Thoracic aorta (tissue), 2 donors: ENCODE results near the gene SMOC2. TPM values are rescaled to one million over a fixed set of nuclear protein-coding genes. Genes with fewer than 3 reads are reported as not detected.

Source experiments
- ATAC-seq: fragments of 150-250 bp; one replicate; pipeline ENCODE4 v1.8.0; 2017; ENCODE audit warnings: low read depth; ENCODE audit not compliant: insufficient number of reproducible peaks, low FRiP score
- DNase-seq: peaks from one replicate; pipeline ENCODE4 v3.0.0-alpha.2; 2020; ENCODE audit warnings: low spot score
- H3K27ac ChIP-seq, 2 donors: fragments of 200-600 bp; sonication (generic); 1 replicate in 1 of 2; 2 replicates in 1 of 2; pipeline ENCODE4 v1.5.1; 2016; ENCODE audit warnings: mild to moderate bottlenecking in 2 of 2, moderate library complexity in 2 of 2
- H3K27me3 ChIP-seq: fragments of 200-600 bp; sonication (generic); replicated peaks from 2 replicates; pipeline ENCODE4 v1.6.0; 2016; ENCODE audit warnings: mild to moderate bottlenecking; ENCODE audit not compliant: insufficient read depth
- H3K36me3 ChIP-seq: fragments of 200-600 bp; sonication (generic); one replicate; pipeline ENCODE4 v1.5.1; 2016
- H3K4me1 ChIP-seq, 2 donors: fragments of 200-600 bp; sonication (generic); 1 replicate in 1 of 2; 2 replicates in 1 of 2; pipeline versions ENCODE4 v1.5.1 to v1.6.0; 2016; ENCODE audit warnings: low read depth in 2 of 2, mild to moderate bottlenecking in 1 of 2; ENCODE audit not compliant: control insufficient read depth in 1 of 2
- H3K4me3 ChIP-seq: fragments of 200-600 bp; sonication (generic); 2 replicates; pipeline ENCODE4 v1.5.1; 2016; ENCODE audit warnings: mild to moderate bottlenecking
- H3K9me3 ChIP-seq: fragments of 200-600 bp; sonication (generic); 2 replicates; pipeline ENCODE4 v1.5.1; 2016
- CTCF ChIP-seq: fragments of 200-600 bp; sonication (generic); IDR thresholded peaks from one replicate; pipeline ENCODE4 v1.5.1; 2019; ENCODE audit warnings: antibody characterized with exemption
- total RNA-seq, 2 donors: library from RNA; depleted of rRNA; stranded (reverse); fragments of >200 nt; gene quantifications; one replicate each; pipeline versions ENCODE4 v1.1.0 to v1.2.3, GENCODE V29; 2016

The SMOC2 gene
- total RNA-seq, 2 donors from 2014 or later = 334 to 424 TPM

- TF ChIP-seq CTCF = no peak
- no peak overlapping the region for H3K27ac ChIP-seq
- no peaks in the 10 kb centered on the region for H3K27me3 ChIP-seq
- H3K4me3 ChIP-seq = no peak overlapping the region
- ATAC-seq (no peak), DNase-seq (no peak)
- H3K36me3 ChIP-seq = no peaks in the 10 kb centered on the region
- peaks cover 0 to 5% of the 10 kb centered on the region in 2 donors for H3K4me1 ChIP-seq
- no peaks in the 10 kb centered on the region for H3K9me3 ChIP-seq
Observed at GRCh38 chr6:168479421-168479820, 38.4 kb downstream of the SMOC2 start.

- no peak overlapping the region for H3K27ac ChIP-seq
- no peak overlapping the region for H3K4me3 ChIP-seq
- H3K27me3 ChIP-seq = no peaks in the 10 kb centered on the region
- DNase-seq = no peak
- no peak for ATAC-seq
- H3K9me3 ChIP-seq = no peaks in the 10 kb centered on the region
- peaks cover 0 to 7% of the 10 kb centered on the region in 2 donors for H3K4me1 ChIP-seq
- TF ChIP-seq CTCF = no peak
- H3K36me3 ChIP-seq = no peaks in the 10 kb centered on the region
Observed at GRCh38 chr6:168480481-168480880, 39.5 kb downstream of the SMOC2 start.

GRCh38 chr6:168485818-168486217 lies 44.8 kb downstream of the SMOC2 start:
- Histone ChIP-seq H3K36me3 (no peaks in the 10 kb centered on the region), H3K27ac (no peak overlapping the region), H3K4me3 (no peak overlapping the region), H3K27me3 (no peaks in the 10 kb centered on the region), H3K9me3 (no peaks in the 10 kb centered on the region), H3K4me1 (peaks cover 0 to 12% of the 10 kb centered on the region in 2 donors)
- TF ChIP-seq CTCF = no peak
- ATAC-seq = no peak
- no peak for DNase-seq

GRCh38 chr6:168490757-168491156 lies 49.8 kb downstream of the SMOC2 start:
- H3K27me3 ChIP-seq = no peaks in the 10 kb centered on the region
- peaks cover 0 to 18% of the 10 kb centered on the region in 2 donors for H3K4me1 ChIP-seq
- H3K27ac ChIP-seq = no peak overlapping the region
- ATAC-seq = no peak
- no peaks in the 10 kb centered on the region for H3K36me3 ChIP-seq
- H3K9me3 ChIP-seq = no peaks in the 10 kb centered on the region
- DNase-seq = no peak
- H3K4me3 ChIP-seq = no peak overlapping the region
- no peak for TF ChIP-seq CTCF

GRCh38 chr6:168493976-168494375 lies 53.0 kb downstream of the SMOC2 start:
- H3K27me3 ChIP-seq = no peaks in the 10 kb centered on the region

More at GRCh38 chr6:168493976-168494375, 53.0 kb downstream of the SMOC2 start:
- H3K4me1 ChIP-seq = peaks cover 16 to 37% of the 10 kb centered on the region in 2 donors
- H3K27ac ChIP-seq = peak overlapping the region in 1 of 2 donors; percentile 8
- no peaks in the 10 kb centered on the region for H3K36me3 ChIP-seq
- no peak for TF ChIP-seq CTCF
- DNase-seq (no peak), ATAC-seq (no peak)
- H3K4me3 ChIP-seq = no peak overlapping the region
- H3K9me3 ChIP-seq = no peaks in the 10 kb centered on the region
